GM10266 (cell line): ENCODE data around the gene PIK3CD.

ENCODE experiments used
- DNase-seq: peaks from one replicate; pipeline ENCODE4 v3.0.0; 2012; ENCODE audit errors: extremely low spot score
- TF ChIP-seq, protein P1 (sequence below): IDR thresholded peaks from 2 replicates; pipeline ENCODE4 v1.5.1; 2012; ENCODE audit warnings: mild to moderate bottlenecking, low read depth; ENCODE audit not compliant: control insufficient read depth, insufficient read depth; ENCODE audit errors: missing control alignments

The PIK3CD gene

DNA sequence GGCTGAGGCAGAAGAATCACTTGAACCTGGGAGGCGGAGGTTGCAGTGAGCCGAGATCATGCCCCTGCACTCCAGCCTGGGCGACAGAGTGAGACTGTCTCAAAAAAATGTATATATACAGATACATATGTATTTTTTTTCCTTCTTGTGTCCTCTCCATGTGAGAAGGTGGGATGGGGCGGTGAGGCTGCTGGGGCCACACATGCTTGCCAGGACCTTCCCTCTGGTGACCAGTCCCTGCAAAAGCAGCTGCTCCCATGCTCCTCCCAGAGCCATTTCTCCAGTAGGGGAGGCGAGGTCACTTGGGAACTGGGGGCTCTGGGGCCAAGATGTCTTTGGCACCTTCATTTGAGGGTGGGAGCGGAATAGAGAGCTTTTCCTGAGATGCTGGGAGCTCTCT is 74.9 kb downstream of the PIK3CD start:
- DNase-seq: no peak
- TF ChIP-seq, protein P1, sequence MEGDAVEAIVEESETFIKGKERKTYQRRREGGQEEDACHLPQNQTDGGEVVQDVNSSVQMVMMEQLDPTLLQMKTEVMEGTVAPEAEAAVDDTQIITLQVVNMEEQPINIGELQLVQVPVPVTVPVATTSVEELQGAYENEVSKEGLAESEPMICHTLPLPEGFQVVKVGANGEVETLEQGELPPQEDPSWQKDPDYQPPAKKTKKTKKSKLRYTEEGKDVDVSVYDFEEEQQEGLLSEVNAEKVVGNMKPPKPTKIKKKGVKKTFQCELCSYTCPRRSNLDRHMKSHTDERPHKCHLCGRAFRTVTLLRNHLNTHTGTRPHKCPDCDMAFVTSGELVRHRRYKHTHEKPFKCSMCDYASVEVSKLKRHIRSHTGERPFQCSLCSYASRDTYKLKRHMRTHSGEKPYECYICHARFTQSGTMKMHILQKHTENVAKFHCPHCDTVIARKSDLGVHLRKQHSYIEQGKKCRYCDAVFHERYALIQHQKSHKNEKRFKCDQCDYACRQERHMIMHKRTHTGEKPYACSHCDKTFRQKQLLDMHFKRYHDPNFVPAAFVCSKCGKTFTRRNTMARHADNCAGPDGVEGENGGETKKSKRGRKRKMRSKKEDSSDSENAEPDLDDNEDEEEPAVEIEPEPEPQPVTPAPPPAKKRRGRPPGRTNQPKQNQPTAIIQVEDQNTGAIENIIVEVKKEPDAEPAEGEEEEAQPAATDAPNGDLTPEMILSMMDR: no peak

- no peak for DNase-seq
- TF ChIP-seq, protein P1: no peak
Observed at GRCh38 chr1:9726905-9727595, 75.5 kb downstream of the PIK3CD start.

GRCh38 chr1:9728451-9729295 is 77.1 kb downstream of the PIK3CD start:
- TF ChIP-seq, protein P1: no peak
- no peak for DNase-seq

DNA sequence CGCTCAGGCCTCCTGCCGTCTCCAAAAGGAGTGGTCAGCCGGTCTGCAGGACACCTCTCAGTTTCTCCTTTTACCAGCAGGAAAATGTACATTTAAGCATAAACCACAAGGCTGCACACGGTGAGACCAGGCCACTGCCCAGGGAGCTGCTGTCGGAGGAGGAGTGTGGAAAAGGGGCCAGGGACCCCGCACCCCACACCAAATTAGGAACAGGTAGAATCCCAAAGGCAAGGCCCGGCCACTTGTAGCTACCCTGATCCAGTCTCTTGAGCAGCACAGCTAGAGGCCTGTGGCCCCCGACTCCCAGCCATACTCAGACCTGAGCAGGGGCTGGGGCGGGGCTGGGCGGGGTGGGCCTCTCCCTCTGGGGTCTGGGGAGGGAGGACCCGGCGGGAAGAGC is 78.0 kb downstream of the PIK3CD start:
- TF ChIP-seq, protein P1: no peak
- no peak for DNase-seq

DNA sequence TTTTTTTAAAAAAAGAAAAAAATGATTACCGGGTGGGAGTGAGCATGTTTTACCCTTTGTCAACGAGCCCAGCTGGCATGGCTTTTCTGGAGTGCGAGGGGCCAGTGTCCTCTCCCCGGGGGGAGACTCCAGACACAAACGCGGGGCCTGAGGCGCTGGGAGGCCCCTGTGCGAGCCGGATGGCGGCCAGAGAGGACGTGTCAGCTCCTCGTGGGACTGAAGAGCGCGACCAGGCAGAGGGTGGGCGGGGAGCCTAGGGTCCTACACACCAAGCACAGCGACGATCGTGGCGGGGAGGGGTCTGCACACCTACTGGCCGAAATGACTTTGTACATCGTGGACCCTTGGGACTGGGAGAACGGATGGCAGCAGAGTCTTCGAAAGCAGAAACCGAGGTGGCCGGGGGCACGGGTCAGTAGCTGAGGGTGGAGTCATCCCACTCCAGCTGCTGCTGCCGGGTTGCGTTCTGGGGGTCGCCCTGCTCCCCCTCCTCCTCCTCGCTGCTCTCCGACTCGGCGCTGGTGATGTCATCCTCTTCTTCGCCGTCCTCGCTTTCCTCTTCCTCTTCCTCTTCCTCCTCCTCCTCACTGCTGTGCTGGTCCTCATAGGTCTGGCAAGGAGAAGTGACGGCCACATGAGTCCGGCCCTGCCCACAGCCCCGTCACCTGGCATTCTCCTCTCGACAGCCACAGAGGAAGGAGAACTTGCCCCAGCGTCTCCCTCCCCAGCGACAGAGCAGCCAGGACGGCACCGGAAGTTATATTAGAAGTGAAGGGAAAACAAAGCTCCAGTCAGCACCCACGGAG is 78.8 kb downstream of the PIK3CD start:
- no peak for DNase-seq
- TF ChIP-seq, protein P1: no peak

- TF ChIP-seq, protein P1: no peak
- DNase-seq: no peak
Observed at GRCh38 chr1:9731051-9731537, 79.6 kb downstream of the PIK3CD start.
